Calu3 (cell line): Measurements from ENCODE around the gene COG1. TPM values are rescaled to one million over a fixed set of nuclear protein-coding genes. Genes with fewer than 3 reads are reported as not detected.

Source experiments
- BruUV-seq: library from RNA; stranded (reverse); fragments of 400-500 nt; replicated peaks from 2 replicates; lab custom pipeline; 2021; lab: Mats Ljungman, UMichigan
- CTCF ChIA-PET: fragments of 300-600 bp; sonication (Branson Sonifier 250); formaldehyde crosslinking; loops from one replicate; lab custom pipeline; 2022; ENCODE audit warnings: antibody characterized with exemption; lab: Charles Lee
- DNase-seq: peaks from one replicate; pipeline ENCODE4 v3.0.0; 2022
- H3K27ac Mint-ChIP-seq: one replicate; pipeline ENCODE4 v1.8.0; 2022; ENCODE audit warnings: mixed read lengths; ENCODE audit not compliant: unreplicated experiment
- H3K27me3 Mint-ChIP-seq: one replicate; pipeline ENCODE4 v1.8.0; 2022; ENCODE audit warnings: mixed read lengths; ENCODE audit not compliant: unreplicated experiment
- H3K36me3 Mint-ChIP-seq: one replicate; pipeline ENCODE4 v1.8.0; 2022; ENCODE audit warnings: mild to moderate bottlenecking, moderate library complexity, mixed read lengths; ENCODE audit not compliant: insufficient read depth, unreplicated experiment
- H3K4me1 Mint-ChIP-seq: one replicate; pipeline ENCODE4 v1.8.0; 2022; ENCODE audit warnings: mild to moderate bottlenecking, low read depth, mixed read lengths; ENCODE audit not compliant: unreplicated experiment
- H3K4me3 Mint-ChIP-seq: one replicate; pipeline ENCODE4 v1.8.0; 2022; ENCODE audit warnings: mild to moderate bottlenecking, low read depth, moderate library complexity, mixed read lengths; ENCODE audit not compliant: unreplicated experiment
- H3K9me3 Mint-ChIP-seq: one replicate; pipeline ENCODE4 v1.8.0; 2022; ENCODE audit warnings: low read depth, mixed read lengths; ENCODE audit not compliant: unreplicated experiment
- intact Hi-C: fragments of 100-400 bp; cut with micrococcal nuclease; formaldehyde crosslinking; loops from one replicate; pipeline ENCODE4 v1.10.0; 2022; ENCODE audit not compliant: unreplicated experiment
- total RNA-seq: library from RNA; stranded (reverse); gene quantifications from 2 replicates; pipeline ENCODE4 v1.2.3, GENCODE V29; 2022
- TF ChIP-seq, protein P1 (sequence below): fragments of 200-600 bp; IDR thresholded peaks from one replicate; pipeline ENCODE4 v1.8.0; 2022; ENCODE audit warnings: antibody characterized with exemption; ENCODE audit not compliant: unreplicated experiment

COG1 gene
- total RNA-seq, 1 experiment from 2014 or later: 37.7 TPM

- H3K27ac Mint-ChIP-seq: no peak overlapping the region
- H3K4me1 Mint-ChIP-seq: peaks cover 30% of the 10 kb centered on the region
- H3K9me3 Mint-ChIP-seq: no peaks in the 10 kb centered on the region
- H3K4me3 Mint-ChIP-seq: no peak overlapping the region
- H3K36me3 Mint-ChIP-seq: peaks cover 26% of the 10 kb centered on the region
- intact Hi-C loops: no loop called here
- BruUV-seq: no TSS peak
- no peak for DNase-seq
- CTCF ChIA-PET: no interaction called here
- TF ChIP-seq, protein P1, sequence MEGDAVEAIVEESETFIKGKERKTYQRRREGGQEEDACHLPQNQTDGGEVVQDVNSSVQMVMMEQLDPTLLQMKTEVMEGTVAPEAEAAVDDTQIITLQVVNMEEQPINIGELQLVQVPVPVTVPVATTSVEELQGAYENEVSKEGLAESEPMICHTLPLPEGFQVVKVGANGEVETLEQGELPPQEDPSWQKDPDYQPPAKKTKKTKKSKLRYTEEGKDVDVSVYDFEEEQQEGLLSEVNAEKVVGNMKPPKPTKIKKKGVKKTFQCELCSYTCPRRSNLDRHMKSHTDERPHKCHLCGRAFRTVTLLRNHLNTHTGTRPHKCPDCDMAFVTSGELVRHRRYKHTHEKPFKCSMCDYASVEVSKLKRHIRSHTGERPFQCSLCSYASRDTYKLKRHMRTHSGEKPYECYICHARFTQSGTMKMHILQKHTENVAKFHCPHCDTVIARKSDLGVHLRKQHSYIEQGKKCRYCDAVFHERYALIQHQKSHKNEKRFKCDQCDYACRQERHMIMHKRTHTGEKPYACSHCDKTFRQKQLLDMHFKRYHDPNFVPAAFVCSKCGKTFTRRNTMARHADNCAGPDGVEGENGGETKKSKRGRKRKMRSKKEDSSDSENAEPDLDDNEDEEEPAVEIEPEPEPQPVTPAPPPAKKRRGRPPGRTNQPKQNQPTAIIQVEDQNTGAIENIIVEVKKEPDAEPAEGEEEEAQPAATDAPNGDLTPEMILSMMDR: no peak
- no peaks in the 10 kb centered on the region for H3K27me3 Mint-ChIP-seq
Observed at GRCh38 chr17:73223626-73224230, 30.9 kb downstream of the COG1 start.

- CTCF ChIA-PET: no interaction called here
- TF ChIP-seq, protein P1: no peak
- H3K27me3 Mint-ChIP-seq: no peaks in the 10 kb centered on the region
- intact Hi-C loops: no loop called here
- no peaks in the 10 kb centered on the region for H3K9me3 Mint-ChIP-seq
- DNase-seq: no peak
- no peak overlapping the region for H3K27ac Mint-ChIP-seq
- H3K36me3 Mint-ChIP-seq: peaks cover 22% of the 10 kb centered on the region
- H3K4me1 Mint-ChIP-seq: peaks cover 35% of the 10 kb centered on the region
- H3K4me3 Mint-ChIP-seq: no peak overlapping the region
- no TSS peak for BruUV-seq
Observed at GRCh38 chr17:73224237-73224636, 31.4 kb downstream of the COG1 start.

- Mint-ChIP-seq H3K27me3 (no peaks in the 10 kb centered on the region), H3K4me3 (no peak overlapping the region), H3K4me1 (peaks cover 38% of the 10 kb centered on the region), H3K27ac (no peak overlapping the region), H3K9me3 (no peaks in the 10 kb centered on the region), H3K36me3 (peaks cover 18% of the 10 kb centered on the region)
- no peak for DNase-seq
- BruUV-seq: no TSS peak
- TF ChIP-seq, protein P1: no peak
- CTCF ChIA-PET: no interaction called here
- intact Hi-C loops: no loop called here
Observed at GRCh38 chr17:73224663-73225305, 31.9 kb downstream of the COG1 start.

DNA sequence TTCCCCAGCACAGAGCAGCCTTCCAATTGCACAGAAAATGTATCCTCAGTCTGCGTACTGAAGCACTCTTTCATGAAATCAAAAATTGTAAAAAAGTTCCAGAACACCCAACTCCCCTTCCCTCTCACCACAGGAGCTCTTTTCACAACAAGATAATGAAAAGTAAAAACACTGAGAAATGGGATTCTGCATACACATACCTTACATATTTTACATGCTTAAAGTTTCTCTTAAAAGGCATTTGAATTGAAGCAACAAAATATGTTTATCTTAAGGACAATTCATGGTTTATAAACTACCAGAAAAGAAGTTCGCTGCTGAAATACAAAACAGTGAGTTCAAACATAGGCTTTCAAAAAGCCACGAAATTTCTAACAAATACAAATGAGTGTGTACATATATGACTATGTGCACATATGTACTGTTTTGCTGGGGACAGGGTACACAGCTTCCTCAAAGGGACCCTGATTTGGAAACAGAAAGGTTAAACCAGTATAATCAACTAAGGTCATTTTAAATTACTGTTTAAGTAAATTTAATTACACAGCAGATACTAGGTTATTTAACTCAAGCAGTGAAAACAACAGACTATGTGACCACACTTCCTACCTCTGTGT is 33.8 kb downstream of the COG1 start:
- H3K4me1 Mint-ChIP-seq: peaks cover 51% of the 10 kb centered on the region
- TF ChIP-seq, protein P1: no peak
- peaks cover 20% of the 10 kb centered on the region for H3K36me3 Mint-ChIP-seq
- H3K27ac Mint-ChIP-seq: no peak overlapping the region
- H3K9me3 Mint-ChIP-seq: no peaks in the 10 kb centered on the region
- no peak overlapping the region for H3K4me3 Mint-ChIP-seq
- BruUV-seq: no TSS peak
- no peak for DNase-seq
- CTCF ChIA-PET: no interaction called here
- intact Hi-C loops: no loop called here
- H3K27me3 Mint-ChIP-seq: no peaks in the 10 kb centered on the region
